IMR-90 (cell line): Measurements from ENCODE around the gene RPL19. TPM values are rescaled to one million over a fixed set of nuclear protein-coding genes. Genes with fewer than 3 reads are reported as not detected.

Experiments used
- ATAC-seq: fragments of 200-7000 bp; cut with Tn5 transposase; 2 replicates; pipeline ENCODE4 v1.9.1; 2020; ENCODE audit warnings: low read depth, mild to moderate bottlenecking, moderate library complexity
- BruUV-seq: library from RNA; stranded (reverse); fragments of 400-500 nt; replicated peaks from 2 replicates; lab custom pipeline; 2021; lab: Mats Ljungman, UMichigan
- CTCF ChIA-PET: fragments of 300-600 bp; formaldehyde crosslinking; extraction: SDS; loops from one replicate; lab custom pipeline; 2021; ENCODE audit warnings: antibody characterized with exemption; lab: Yijun Ruan, JAX
- POLR2A ChIA-PET: fragments of 300-600 bp; sonication (Branson Sonifier 250); formaldehyde crosslinking; loops from one replicate; lab custom pipeline; 2022; ENCODE audit warnings: antibody characterized with exemption; ENCODE audit not compliant: unreplicated experiment; lab: Charles Lee
- DNase-seq: peaks from one replicate; pipeline ENCODE4 v3.0.0; 2013
- H2AFZ ChIP-seq: replicated peaks from 2 replicates; pipeline ENCODE3; 2013; ENCODE audit warnings: low read length, mild to moderate bottlenecking; ENCODE audit not compliant: poor library complexity
- H2AK5ac ChIP-seq: 2 replicates; pipeline ENCODE4 v1.6.1; 2013; ENCODE audit warnings: low read depth, low read length, inconsistent platforms
- H2AK9ac ChIP-seq: replicated peaks from 2 replicates; pipeline ENCODE3; 2013; ENCODE audit warnings: mild to moderate bottlenecking, low read depth, low read length, moderate library complexity; ENCODE audit not compliant: poor library complexity
- H2BK120ac ChIP-seq: 2 replicates; pipeline ENCODE4 v1.6.1; 2013; ENCODE audit warnings: low read depth, low read length, inconsistent platforms
- H2BK15ac ChIP-seq: 3 replicates; pipeline ENCODE4 v1.6.1; 2013; ENCODE audit warnings: low read depth, low read length, inconsistent platforms
- H2BK20ac ChIP-seq: 2 replicates; pipeline ENCODE4 v1.6.1; 2013; ENCODE audit warnings: low read depth, mild to moderate bottlenecking, inconsistent platforms, low read length, moderate library complexity
- H2BK5ac ChIP-seq: 2 replicates; pipeline ENCODE4 v1.6.1; 2013; ENCODE audit warnings: mild to moderate bottlenecking, low read depth, low read length, inconsistent platforms; ENCODE audit not compliant: poor library complexity, severe bottlenecking
- H3K14ac ChIP-seq: replicated peaks from 2 replicates; pipeline ENCODE4 v1.6.1; 2013; ENCODE audit warnings: low read depth, low read length, inconsistent platforms
- H3K18ac ChIP-seq: 2 replicates; pipeline ENCODE4 v1.6.1; 2013; ENCODE audit warnings: low read depth, low read length, control low read depth
- H3K23ac ChIP-seq: 2 replicates; pipeline ENCODE4 v1.6.1; 2013; ENCODE audit warnings: low read depth, low read length, inconsistent platforms
- H3K27ac ChIP-seq: 2 replicates; pipeline ENCODE4 v1.5.1; 2013; ENCODE audit warnings: mild to moderate bottlenecking, control low read depth, low read length; ENCODE audit not compliant: insufficient read depth
- H3K27me3 ChIP-seq: 2 replicates; pipeline ENCODE4 v1.6.1; 2013; ENCODE audit warnings: low read length; ENCODE audit not compliant: control insufficient read depth, insufficient read depth
- H3K36me3 ChIP-seq: 2 replicates; pipeline ENCODE4 v1.6.1; 2013; ENCODE audit warnings: low read length, mixed read lengths; ENCODE audit not compliant: control insufficient read depth, insufficient read depth
- H3K4ac ChIP-seq: 2 replicates; pipeline ENCODE4 v1.6.1; 2013; ENCODE audit warnings: low read depth, low read length, inconsistent platforms
- H3K4me1 ChIP-seq: 2 replicates; pipeline ENCODE4 v1.6.1; 2013; ENCODE audit warnings: low read length, mixed read lengths; ENCODE audit not compliant: control insufficient read depth, insufficient read depth
- H3K4me2 ChIP-seq: 2 replicates; pipeline ENCODE4 v1.6.1; 2013; ENCODE audit warnings: low read depth, mild to moderate bottlenecking, control low read depth, low read length, moderate library complexity
- H3K4me3 ChIP-seq: 2 replicates; pipeline ENCODE4 v1.5.1; 2013; ENCODE audit warnings: low read depth, mild to moderate bottlenecking, control low read depth, low read length, moderate library complexity; ENCODE audit not compliant: insufficient read depth
- H3K56ac ChIP-seq: 2 replicates; pipeline ENCODE4 v1.6.1; 2013; ENCODE audit warnings: low read length, inconsistent platforms; ENCODE audit not compliant: insufficient read depth; ENCODE audit errors: extremely low read depth
- H3K79me1 ChIP-seq, 2 experiments: 2 replicates each; pipeline ENCODE4 v1.6.1; 2013; ENCODE audit warnings: low read length in 2 of 2, inconsistent platforms in 1 of 2, low read depth in 1 of 2
- H3K9ac ChIP-seq: 2 replicates; pipeline ENCODE4 v1.6.1; 2013; ENCODE audit warnings: low read depth, low read length, control low read depth
- H3K9me1 ChIP-seq: 2 replicates; pipeline ENCODE4 v1.6.1; 2013; ENCODE audit warnings: low read length, inconsistent platforms; ENCODE audit not compliant: insufficient read depth
- H3K9me3 ChIP-seq: 2 replicates; pipeline ENCODE4 v1.6.1; 2013; ENCODE audit warnings: low read length; ENCODE audit not compliant: control insufficient read depth, insufficient read depth
- H4K20me1 ChIP-seq: 2 replicates; pipeline ENCODE4 v1.6.1; 2013; ENCODE audit warnings: low read length, inconsistent platforms; ENCODE audit not compliant: insufficient read depth
- H4K5ac ChIP-seq: 2 replicates; pipeline ENCODE4 v1.6.1; 2013; ENCODE audit warnings: mild to moderate bottlenecking, low read depth, low read length, control low read depth
- H4K8ac ChIP-seq, 2 experiments: 2 replicates each; pipeline ENCODE4 v1.6.1; 2013; ENCODE audit warnings: low read depth in 2 of 2, low read length in 2 of 2, control low read depth in 1 of 2, inconsistent platforms in 1 of 2
- H4K91ac ChIP-seq: 2 replicates; pipeline ENCODE4 v1.6.1; 2013; ENCODE audit warnings: low read depth, low read length, inconsistent platforms; ENCODE audit not compliant: insufficient read depth
- BHLHE40 ChIP-seq: fragments of 150-350 bp; IDR thresholded peaks from 2 replicates; pipeline ENCODE4 v1.6.1; 2016; ENCODE audit warnings: mild to moderate bottlenecking, low read depth, low read length
- CEBPB ChIP-seq: IDR thresholded peaks from 2 replicates; pipeline ENCODE4 v1.6.1; 2012; ENCODE audit warnings: low read depth, low read length, improper control_type of control experiment
- CHD1 ChIP-seq: IDR thresholded peaks from 2 replicates; pipeline ENCODE4 v1.6.1; 2012; ENCODE audit warnings: low read depth, low read length, improper control_type of control experiment
- ELK1 ChIP-seq: fragments of 150-350 bp; IDR thresholded peaks from 2 replicates; pipeline ENCODE4 v1.6.1; 2016; ENCODE audit warnings: low read depth, mild to moderate bottlenecking, low read length, moderate library complexity, borderline replicate concordance
- FOS ChIP-seq: fragments of 150-350 bp; IDR thresholded peaks from 2 replicates; pipeline ENCODE4 v1.6.1; 2016; ENCODE audit warnings: low read depth, low read length
- MAFK ChIP-seq: IDR thresholded peaks from 2 replicates; pipeline ENCODE4 v1.6.1; 2012; ENCODE audit warnings: low read depth, low read length, improper control_type of control experiment
- MAZ ChIP-seq: IDR thresholded peaks from 2 replicates; pipeline ENCODE4 v1.6.1; 2012; ENCODE audit warnings: low read depth, mild to moderate bottlenecking, low read length, improper control_type of control experiment, moderate library complexity, borderline replicate concordance
- MXI1 ChIP-seq: IDR thresholded peaks from 2 replicates; pipeline ENCODE4 v1.6.1; 2012; ENCODE audit warnings: low read depth, mild to moderate bottlenecking, low read length, moderate library complexity, borderline replicate concordance
- NFE2L2 ChIP-seq: fragments of 150-350 bp; IDR thresholded peaks from 2 replicates; pipeline ENCODE4 v1.6.1; 2016; ENCODE audit warnings: low read depth, mild to moderate bottlenecking, low read length
- POLR2A ChIP-seq: IDR thresholded peaks from 2 replicates; pipeline ENCODE4 v1.6.1; 2012; ENCODE audit warnings: mild to moderate bottlenecking, low read depth, low read length
- RAD21 ChIP-seq: IDR thresholded peaks from 2 replicates; pipeline ENCODE4 v1.6.1; 2012; ENCODE audit warnings: low read length, improper control_type of control experiment
- RCOR1 ChIP-seq: IDR thresholded peaks from 2 replicates; pipeline ENCODE4 v1.6.1; 2012; ENCODE audit warnings: mild to moderate bottlenecking, low read length, improper control_type of control experiment; ENCODE audit not compliant: insufficient replicate concordance
- RFX5 ChIP-seq: IDR thresholded peaks from 2 replicates; pipeline ENCODE4 v1.8.0; 2012; ENCODE audit warnings: low read depth, mild to moderate bottlenecking, low read length, moderate library complexity
- SMC3 ChIP-seq: fragments of 150-350 bp; IDR thresholded peaks from 2 replicates; pipeline ENCODE4 v1.6.1; 2016; ENCODE audit warnings: low read depth, mild to moderate bottlenecking, antibody characterized with exemption, low read length, moderate library complexity
- WGBS, 2 experiments: methylation state at CpG; one replicate each; pipeline versions ENCODE4 v1.1.5 to v1.1.7; 2013; ENCODE audit warnings: missing lambda C conversion rate in 2 of 2; ENCODE audit not compliant: insufficient read length in 1 of 2; ENCODE audit errors: extremely low coverage in 2 of 2; 5-methylcytosine and 5-hydroxymethylcytosine counted together
- dilution Hi-C: fragments of 300-500 bp; cut with HindIII; formaldehyde crosslinking; loops from one replicate; pipeline ENCODE4 v1.14.3; 2018; ENCODE audit warnings: low sequenced_read_pairs; ENCODE audit not compliant: unreplicated experiment
- in situ Hi-C: fragments of 300-500 bp; cut with MboI; formaldehyde crosslinking; loops from 3 replicates; pipeline ENCODE4 v1.14.3; 2019; ENCODE audit warnings: low sequenced_read_pairs, inconsistent platforms, mixed read lengths
- intact Hi-C: fragments of 100-400 bp; cut with micrococcal nuclease; formaldehyde crosslinking; loops from 2 replicates; pipeline ENCODE4 v1.10.0; 2022
- polyA plus RNA-seq, 3 experiments: library from polyadenylated mRNA; depleted of rRNA; stranded (reverse); fragments of >200 nt; gene quantifications; 2 replicates each; pipeline ENCODE4 v1.2.3, GENCODE V29; 2012; ENCODE audit warnings: low replicate concordance in 1 of 3
- total RNA-seq: library from RNA; depleted of rRNA; stranded (reverse); fragments of >200 nt; gene quantifications from 2 replicates; pipeline ENCODE4 v1.2.3, GENCODE V29; 2012
- TF ChIP-seq, protein P1 (sequence below): fragments of 150-350 bp; IDR thresholded peaks from 2 replicates; pipeline ENCODE4 v1.6.1; 2017; ENCODE audit warnings: mild to moderate bottlenecking, antibody characterized with exemption, low read length, low read depth
- TF ChIP-seq, protein P2 (sequence below): conservative IDR thresholded peaks from 2 replicates; pipeline ENCODE4 v1.5.1; 2012; ENCODE audit warnings: mild to moderate bottlenecking, low read depth, low read length, improper control_type of control experiment

The RPL19 gene
- total and polyA plus RNA-seq, 2 of the 4 experiments (the other 2 are of a cell fraction), result 2,101 to 2,466 TPM

GRCh38 chr17:39217734-39218369, 17.8 kb downstream of the RPL19 start:
- H2BK120ac ChIP-seq, result no peak overlapping the region
- no peak overlapping the region for H2AFZ ChIP-seq
- H3K56ac ChIP-seq, result no peak overlapping the region
- no peak overlapping the region for H3K18ac ChIP-seq
- no peak overlapping the region for H2BK15ac ChIP-seq
- no peak overlapping the region; the same call in 1 of the 2 replicates for H3K23ac ChIP-seq
- no TSS peak for BruUV-seq
- no peak overlapping the region for H2BK20ac ChIP-seq
- no peak overlapping the region for H4K91ac ChIP-seq
- CTCF ChIA-PET, result no interaction called here
- intact Hi-C loops (no loop called here), dilution Hi-C loops (no loop called here), in situ Hi-C loops (no loop called here)
- POLR2A ChIA-PET, result no interaction called here
- H2BK5ac ChIP-seq, result no peak overlapping the region
- no peaks in the 10 kb centered on the region for H3K79me1 ChIP-seq
- no peak overlapping the region for H4K5ac ChIP-seq
- H3K27ac ChIP-seq, result no peak overlapping the region
- no peaks in the 10 kb centered on the region for H3K9me1 ChIP-seq
- H3K36me3 ChIP-seq, result no peaks in the 10 kb centered on the region
- H2AK5ac ChIP-seq, result no peak overlapping the region
- TF ChIP-seq RFX5 (no peak), RAD21 (no peak), RCOR1 (no peak), FOS (no peak), CEBPB (no peak), SMC3 (no peak), NFE2L2 (no peak), MAZ (no peak), CHD1 (no peak), MXI1 (no peak), BHLHE40 (no peak), MAFK (no peak), ELK1 (no peak), POLR2A (no peak)
- TF ChIP-seq, protein P1, sequence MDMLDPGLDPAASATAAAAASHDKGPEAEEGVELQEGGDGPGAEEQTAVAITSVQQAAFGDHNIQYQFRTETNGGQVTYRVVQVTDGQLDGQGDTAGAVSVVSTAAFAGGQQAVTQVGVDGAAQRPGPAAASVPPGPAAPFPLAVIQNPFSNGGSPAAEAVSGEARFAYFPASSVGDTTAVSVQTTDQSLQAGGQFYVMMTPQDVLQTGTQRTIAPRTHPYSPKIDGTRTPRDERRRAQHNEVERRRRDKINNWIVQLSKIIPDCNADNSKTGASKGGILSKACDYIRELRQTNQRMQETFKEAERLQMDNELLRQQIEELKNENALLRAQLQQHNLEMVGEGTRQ, result no peak
- TF ChIP-seq, protein P2, sequence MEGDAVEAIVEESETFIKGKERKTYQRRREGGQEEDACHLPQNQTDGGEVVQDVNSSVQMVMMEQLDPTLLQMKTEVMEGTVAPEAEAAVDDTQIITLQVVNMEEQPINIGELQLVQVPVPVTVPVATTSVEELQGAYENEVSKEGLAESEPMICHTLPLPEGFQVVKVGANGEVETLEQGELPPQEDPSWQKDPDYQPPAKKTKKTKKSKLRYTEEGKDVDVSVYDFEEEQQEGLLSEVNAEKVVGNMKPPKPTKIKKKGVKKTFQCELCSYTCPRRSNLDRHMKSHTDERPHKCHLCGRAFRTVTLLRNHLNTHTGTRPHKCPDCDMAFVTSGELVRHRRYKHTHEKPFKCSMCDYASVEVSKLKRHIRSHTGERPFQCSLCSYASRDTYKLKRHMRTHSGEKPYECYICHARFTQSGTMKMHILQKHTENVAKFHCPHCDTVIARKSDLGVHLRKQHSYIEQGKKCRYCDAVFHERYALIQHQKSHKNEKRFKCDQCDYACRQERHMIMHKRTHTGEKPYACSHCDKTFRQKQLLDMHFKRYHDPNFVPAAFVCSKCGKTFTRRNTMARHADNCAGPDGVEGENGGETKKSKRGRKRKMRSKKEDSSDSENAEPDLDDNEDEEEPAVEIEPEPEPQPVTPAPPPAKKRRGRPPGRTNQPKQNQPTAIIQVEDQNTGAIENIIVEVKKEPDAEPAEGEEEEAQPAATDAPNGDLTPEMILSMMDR, result no peak
- no peaks in the 10 kb centered on the region for H3K4me1 ChIP-seq
- no peak overlapping the region for H2AK9ac ChIP-seq
- no peak overlapping the region for H4K8ac ChIP-seq
- H3K14ac ChIP-seq, result no peak overlapping the region
- no peak overlapping the region for H3K4me3 ChIP-seq
- ATAC-seq, result no peak
- H3K4ac ChIP-seq, result no peak overlapping the region
- H3K9ac ChIP-seq, result no peak overlapping the region
- DNase-seq, result no peak
- no peak overlapping the region for H3K4me2 ChIP-seq
- no peaks in the 10 kb centered on the region for H3K9me3 ChIP-seq
- 13% methylated on average over 4 of the region's 24 CpGs; no CpG with 5 or more reads in 1 of the 2 experiments for WGBS, 2 experiments
- no peaks in the 10 kb centered on the region for H4K20me1 ChIP-seq
- peaks cover 57% of the 10 kb centered on the region for H3K27me3 ChIP-seq
